Right ventricle myocardium inferior (tissue), 1 donor: Measurements from ENCODE around the gene MPPED1. TPM values are rescaled to one million over a fixed set of nuclear protein-coding genes. Genes with fewer than 3 reads are reported as not detected.

Source experiments
- ATAC-seq: fragments of 200-7000 bp; cut with Tn5 transposase; one replicate; pipeline ENCODE4 v1.9.1; 2020; ENCODE audit warnings: mild to moderate bottlenecking, moderate library complexity
- DNase-seq: peaks from one replicate; pipeline ENCODE4 v3.0.0; 2021; ENCODE audit errors: missing footprints
- intact Hi-C: fragments of 100-400 bp; cut with DNase I; formaldehyde crosslinking; loops from one replicate; pipeline ENCODE4 v1.11.0; 2022
- total RNA-seq: library from RNA; stranded (reverse); fragmentation: NEBNext Ultra II Directional; extraction: Animal tissue kit (Norgen Biotek cat#: 25700); gene quantifications from one replicate; pipeline ENCODE4 v1.2.1, GENCODE V29; 2021
- donor health status: DM: no; HTN: yes; CAD: no; lungs with severe emphysema.

MPPED1 gene
- total RNA-seq, 1 donor from 2014 or later, result not detected

- no peak for ATAC-seq
- no peak for DNase-seq
- intact Hi-C loops, result no loop called here
Measured at GRCh38 chr22:43390872-43391271, 20.9 kb upstream of the MPPED1 start.

GRCh38 chr22:43391306-43391705, 20.5 kb upstream of the MPPED1 start:
- intact Hi-C loops, result no loop called here
- no peak for ATAC-seq

GRCh38 chr22:43392385-43392989, 19.3 kb upstream of the MPPED1 start:
- ATAC-seq (no peak), DNase-seq (no peak)
- intact Hi-C loops, result no loop called here

More at GRCh38 chr22:43391306-43391705, 20.5 kb upstream of the MPPED1 start:
- DNase-seq, result no peak

GRCh38 chr22:43393132-43393843, 18.5 kb upstream of the MPPED1 start:
- DNase-seq (no peak), ATAC-seq (no peak)
- intact Hi-C loops, result no loop called here

- no peak for ATAC-seq
- no peak for DNase-seq
- intact Hi-C loops, result no loop called here
Measured at GRCh38 chr22:43393844-43394474, 17.9 kb upstream of the MPPED1 start.

- ATAC-seq, result no peak
- DNase-seq, result no peak
- intact Hi-C loops, result no loop called here
Measured at GRCh38 chr22:43395086-43395695, 16.6 kb upstream of the MPPED1 start.

- intact Hi-C loops, result no loop called here
- ATAC-seq, result no peak
- no peak for DNase-seq
Measured at GRCh38 chr22:43396321-43396933, 15.4 kb upstream of the MPPED1 start.

GRCh38 chr22:43396934-43397457, 14.8 kb upstream of the MPPED1 start:
- intact Hi-C loops, result no loop called here
- DNase-seq (no peak), ATAC-seq (no peak)

GRCh38 chr22:43397766-43398165, 14.0 kb upstream of the MPPED1 start:
- no peak for DNase-seq
- no peak for ATAC-seq
- intact Hi-C loops, result no loop called here

- intact Hi-C loops, result no loop called here
Measured at GRCh38 chr22:43398246-43398645, 13.6 kb upstream of the MPPED1 start.

GRCh38 chr22:43398910-43399309, 12.9 kb upstream of the MPPED1 start:
- DNase-seq (no peak), ATAC-seq (no peak)
- intact Hi-C loops, result no loop called here

More at GRCh38 chr22:43398246-43398645, 13.6 kb upstream of the MPPED1 start:
- DNase-seq, result no peak
- ATAC-seq, result no peak

GRCh38 chr22:43399338-43399979, 12.4 kb upstream of the MPPED1 start:
- no peak for ATAC-seq
- intact Hi-C loops, result no loop called here
- DNase-seq, result no peak

- DNase-seq (no peak), ATAC-seq (peak; percentile 24)
- intact Hi-C loops, result no loop called here
Measured at GRCh38 chr22:43399980-43400358, 11.8 kb upstream of the MPPED1 start.

- ATAC-seq (peak; percentile 80), DNase-seq (no peak)
- intact Hi-C loops, result no loop called here
Measured at GRCh38 chr22:43400449-43400848, 11.4 kb upstream of the MPPED1 start.

- ATAC-seq (no peak), DNase-seq (no peak)
- intact Hi-C loops, result no loop called here
Measured at GRCh38 chr22:43401233-43401632, 10.6 kb upstream of the MPPED1 start.

GRCh38 chr22:43401661-43402060, 10.2 kb upstream of the MPPED1 start:
- DNase-seq, result no peak
- intact Hi-C loops, result no loop called here
- no peak for ATAC-seq

GRCh38 chr22:43402128-43402527, 9.7 kb upstream of the MPPED1 start:
- ATAC-seq (no peak), DNase-seq (no peak)
- intact Hi-C loops, result no loop called here

GRCh38 chr22:43404673-43405385, 7.0 kb upstream of the MPPED1 start:
- no peak for DNase-seq
- intact Hi-C loops, result no loop called here

More at GRCh38 chr22:43404673-43405385, 7.0 kb upstream of the MPPED1 start:
- no peak for ATAC-seq
